GM19240 (cell line): ENCODE data around the gene C1orf198.

Experiments
- DNase-seq: peaks from one replicate; pipeline ENCODE4 v3.0.0; 2011; ENCODE audit warnings: low spot score; ENCODE audit not compliant: insufficient read length

The C1orf198 gene

GRCh38 chr1:230836793-230837192 is 31.5 kb downstream of the C1orf198 start:
- no peak for DNase-seq

- no peak for DNase-seq
These were observed 32.0 kb downstream of the C1orf198 start for GRCh38 chr1:230836347-230836746.

- DNase-seq, result no peak
These were observed 34.0 kb downstream of the C1orf198 start for GRCh38 chr1:230834292-230834691.

- no peak for DNase-seq
These were observed 34.8 kb downstream of the C1orf198 start for GRCh38 chr1:230833511-230833910.

GRCh38 chr1:230832476-230832875 is 35.8 kb downstream of the C1orf198 start:
- no peak for DNase-seq

- DNase-seq, result no peak
These were observed 36.5 kb downstream of the C1orf198 start for GRCh38 chr1:230831771-230832170.

- DNase-seq, result no peak
These were observed 39.9 kb downstream of the C1orf198 start for GRCh38 chr1:230828421-230828820.

GRCh38 chr1:230827801-230828200 is 40.5 kb downstream of the C1orf198 start:
- no peak for DNase-seq

GRCh38 chr1:230827081-230827681 is 41.1 kb downstream of the C1orf198 start:
- DNase-seq, result no peak

- no peak for DNase-seq
These were observed 42.0 kb downstream of the C1orf198 start for GRCh38 chr1:230826166-230826875.

GRCh38 chr1:230825761-230826160 is 42.6 kb downstream of the C1orf198 start:
- DNase-seq, result no peak

- DNase-seq, result no peak
These were observed 43.2 kb downstream of the C1orf198 start for GRCh38 chr1:230824919-230825721.

GRCh38 chr1:230824551-230824918 is 43.8 kb downstream of the C1orf198 start:
- no peak for DNase-seq

GRCh38 chr1:230823931-230824381 is 44.4 kb downstream of the C1orf198 start:
- no peak for DNase-seq

GRCh38 chr1:230823426-230823825 is 44.9 kb downstream of the C1orf198 start:
- no peak for DNase-seq

GRCh38 chr1:230822092-230822581 is 46.2 kb downstream of the C1orf198 start:
- DNase-seq, result no peak

- no peak for DNase-seq
These were observed 47.0 kb downstream of the C1orf198 start for GRCh38 chr1:230821346-230821745.

- no peak for DNase-seq
These were observed 47.8 kb downstream of the C1orf198 start for GRCh38 chr1:230820568-230820967.

- DNase-seq, result no peak
These were observed 48.3 kb downstream of the C1orf198 start for GRCh38 chr1:230819976-230820375.

GRCh38 chr1:230818901-230819300 is 49.4 kb downstream of the C1orf198 start:
- no peak for DNase-seq

GRCh38 chr1:230818367-230818766 is 50.0 kb downstream of the C1orf198 start:
- DNase-seq, result no peak

GRCh38 chr1:230816018-230816417 is 52.3 kb downstream of the C1orf198 start:
- DNase-seq, result no peak
